Dendritic cell treated with granulocyte-macrophage colony-stimulating factor and Interleukin-4, amounts not matched to agents 40 ng/mL and 50 ng/mL, for 4 days (primary cell): Measurements from ENCODE around the gene DOCK9.
"Not testable (repeated sequence)": the region's sequence is repeated elsewhere in the genome, so short reads cannot be mapped to it uniquely, and the experiment has no call there.

ENCODE experiments used
- H3K27ac Mint-ChIP-seq: one replicate; pipeline ENCODE4 v1.8.0; 2022; ENCODE audit warnings: mild to moderate bottlenecking, mixed read lengths
- H3K27me3 Mint-ChIP-seq: one replicate; pipeline ENCODE4 v1.8.0; 2022; ENCODE audit warnings: mild to moderate bottlenecking, mixed read lengths
- H3K36me3 Mint-ChIP-seq: one replicate; pipeline ENCODE4 v1.8.0; 2022; ENCODE audit warnings: low read depth, mixed read lengths
- H3K4me1 Mint-ChIP-seq: one replicate; pipeline ENCODE4 v1.8.0; 2022; ENCODE audit warnings: low read depth, mixed read lengths
- H3K4me3 Mint-ChIP-seq: one replicate; pipeline ENCODE4 v1.8.0; 2022; ENCODE audit warnings: mild to moderate bottlenecking, moderate library complexity, mixed read lengths
- H3K9me3 Mint-ChIP-seq: one replicate; pipeline ENCODE4 v1.8.0; 2022; ENCODE audit warnings: mixed read lengths
- intact Hi-C: fragments of 100-400 bp; cut with micrococcal nuclease; formaldehyde crosslinking; loops from one replicate; pipeline ENCODE4 v1.15.0; 2022

Gene DOCK9

DNA sequence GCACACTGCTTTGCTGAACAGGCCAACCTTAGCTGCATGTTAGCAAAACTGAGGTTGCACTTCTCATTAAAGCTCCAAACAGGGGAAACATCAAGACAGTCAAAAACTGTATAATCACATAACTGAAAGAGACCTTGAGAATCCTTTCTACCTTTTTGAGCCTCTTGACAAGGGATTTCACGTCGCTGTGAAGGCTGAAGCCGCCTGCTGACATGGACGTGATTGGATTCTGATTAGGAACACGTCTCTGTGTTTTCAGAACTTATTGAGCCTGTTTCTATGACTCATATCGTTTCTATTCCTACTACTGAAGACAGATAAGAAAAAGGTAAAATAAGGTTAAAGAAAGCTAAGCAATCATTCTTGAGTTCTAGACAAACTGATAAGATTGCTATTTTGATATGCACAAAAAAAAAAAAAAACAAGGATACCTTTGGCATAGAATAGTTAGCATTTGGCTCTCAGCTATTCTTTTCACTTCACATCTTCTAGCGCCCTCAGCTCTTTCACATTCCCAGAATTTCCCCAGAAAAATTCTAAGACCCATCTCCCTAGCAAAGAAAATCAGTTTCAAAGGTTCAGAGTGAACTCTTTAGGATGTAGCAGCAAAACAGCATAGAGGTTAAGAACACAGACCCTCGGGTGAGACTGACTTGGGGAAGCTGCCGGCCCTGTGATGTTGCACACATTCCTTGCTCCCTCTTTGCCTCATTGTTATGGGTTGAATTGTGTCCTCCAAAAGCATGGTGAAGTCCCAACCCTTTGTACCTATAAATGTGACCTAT, 81.6 kb downstream of the DOCK9 start:
- intact Hi-C loops: no loop called here
- H3K4me1 Mint-ChIP-seq: no peaks in the 10 kb centered on the region
- no peak overlapping the region for H3K27ac Mint-ChIP-seq
- no peak overlapping the region for H3K4me3 Mint-ChIP-seq
- no peaks in the 10 kb centered on the region for H3K36me3 Mint-ChIP-seq
- H3K27me3 Mint-ChIP-seq: peaks cover 20% of the 10 kb centered on the region
- no peaks in the 10 kb centered on the region for H3K9me3 Mint-ChIP-seq

- H3K27ac Mint-ChIP-seq, H3K9me3 Mint-ChIP-seq, H3K36me3 Mint-ChIP-seq, H3K4me1 Mint-ChIP-seq, H3K4me3 Mint-ChIP-seq, intact Hi-C loops: not testable (repeated sequence)
- peaks cover 23% of the 10 kb centered on the region for H3K27me3 Mint-ChIP-seq
These were observed 83.0 kb downstream of the DOCK9 start for GRCh38 chr13:98894814-98895213.

DNA sequence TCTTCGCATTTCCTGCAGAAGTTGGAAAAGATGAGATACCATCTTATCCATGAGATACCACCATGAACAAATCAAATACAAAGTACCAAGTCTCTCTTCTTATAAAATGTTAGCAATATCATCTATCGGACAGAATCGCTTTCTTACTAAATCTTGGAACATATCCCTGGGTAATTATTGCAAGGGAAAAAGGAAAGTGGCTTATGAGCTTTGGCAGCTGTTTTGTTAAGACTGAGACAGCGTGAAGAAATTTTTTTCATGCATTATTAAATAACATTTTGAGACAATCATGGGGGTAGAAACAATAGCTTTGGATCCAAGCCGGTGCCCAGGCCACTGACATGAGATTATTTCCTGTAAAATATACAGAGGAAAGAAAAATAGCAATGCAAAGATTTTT, 84.5 kb downstream of the DOCK9 start:
- H3K4me1 Mint-ChIP-seq: no peaks in the 10 kb centered on the region
- H3K36me3 Mint-ChIP-seq: no peaks in the 10 kb centered on the region
- H3K27ac Mint-ChIP-seq: no peak overlapping the region
- H3K4me3 Mint-ChIP-seq: no peak overlapping the region
- no peaks in the 10 kb centered on the region for H3K9me3 Mint-ChIP-seq
- intact Hi-C loops: no loop called here
- peaks cover 27% of the 10 kb centered on the region for H3K27me3 Mint-ChIP-seq

- Mint-ChIP-seq H3K27me3 (peaks cover 27% of the 10 kb centered on the region), H3K27ac (no peak overlapping the region), H3K4me3 (no peak overlapping the region), H3K9me3 (no peaks in the 10 kb centered on the region), H3K36me3 (no peaks in the 10 kb centered on the region), H3K4me1 (no peaks in the 10 kb centered on the region)
- intact Hi-C loops: no loop called here
These were observed 85.0 kb downstream of the DOCK9 start for GRCh38 chr13:98892821-98893220.

- H3K27me3 Mint-ChIP-seq: peaks cover 28% of the 10 kb centered on the region
- no peaks in the 10 kb centered on the region for H3K36me3 Mint-ChIP-seq
- H3K27ac Mint-ChIP-seq: no peak overlapping the region
- intact Hi-C loops: no loop called here
- no peak overlapping the region for H3K4me3 Mint-ChIP-seq
- H3K9me3 Mint-ChIP-seq: no peaks in the 10 kb centered on the region
- no peaks in the 10 kb centered on the region for H3K4me1 Mint-ChIP-seq
These were observed 85.8 kb downstream of the DOCK9 start for GRCh38 chr13:98892077-98892476.

GRCh38 chr13:98890925-98891324, 86.9 kb downstream of the DOCK9 start:
- H3K9me3 Mint-ChIP-seq: no peaks in the 10 kb centered on the region
- H3K36me3 Mint-ChIP-seq: no peaks in the 10 kb centered on the region
- intact Hi-C loops: no loop called here
- no peaks in the 10 kb centered on the region for H3K4me1 Mint-ChIP-seq
- H3K27me3 Mint-ChIP-seq: peaks cover 28% of the 10 kb centered on the region
- H3K27ac Mint-ChIP-seq: no peak overlapping the region
- no peak overlapping the region for H3K4me3 Mint-ChIP-seq

DNA sequence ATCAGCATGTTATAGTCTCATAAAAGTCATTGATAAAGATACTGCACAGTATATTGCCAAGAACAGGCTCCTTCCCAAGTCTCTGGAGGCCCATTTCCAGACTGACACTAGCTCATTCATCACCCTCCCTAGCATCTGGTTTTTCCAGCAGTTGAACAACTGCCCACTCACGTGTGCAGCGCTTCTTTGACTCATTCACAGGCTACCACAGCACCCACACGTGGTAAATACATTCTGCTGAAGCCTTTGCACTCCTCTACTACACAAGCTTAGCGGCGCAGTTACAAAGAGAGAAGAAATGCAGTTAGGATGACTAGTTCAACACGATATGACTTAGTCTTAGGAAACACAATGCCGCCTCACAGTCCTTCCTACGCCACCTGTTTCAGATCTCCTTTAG, 87.7 kb downstream of the DOCK9 start:
- no peaks in the 10 kb centered on the region for H3K36me3 Mint-ChIP-seq
- H3K4me3 Mint-ChIP-seq: no peak overlapping the region
- no peak overlapping the region for H3K27ac Mint-ChIP-seq
- intact Hi-C loops: no loop called here
- peaks cover 26% of the 10 kb centered on the region for H3K27me3 Mint-ChIP-seq
- no peaks in the 10 kb centered on the region for H3K9me3 Mint-ChIP-seq
- no peaks in the 10 kb centered on the region for H3K4me1 Mint-ChIP-seq

DNA sequence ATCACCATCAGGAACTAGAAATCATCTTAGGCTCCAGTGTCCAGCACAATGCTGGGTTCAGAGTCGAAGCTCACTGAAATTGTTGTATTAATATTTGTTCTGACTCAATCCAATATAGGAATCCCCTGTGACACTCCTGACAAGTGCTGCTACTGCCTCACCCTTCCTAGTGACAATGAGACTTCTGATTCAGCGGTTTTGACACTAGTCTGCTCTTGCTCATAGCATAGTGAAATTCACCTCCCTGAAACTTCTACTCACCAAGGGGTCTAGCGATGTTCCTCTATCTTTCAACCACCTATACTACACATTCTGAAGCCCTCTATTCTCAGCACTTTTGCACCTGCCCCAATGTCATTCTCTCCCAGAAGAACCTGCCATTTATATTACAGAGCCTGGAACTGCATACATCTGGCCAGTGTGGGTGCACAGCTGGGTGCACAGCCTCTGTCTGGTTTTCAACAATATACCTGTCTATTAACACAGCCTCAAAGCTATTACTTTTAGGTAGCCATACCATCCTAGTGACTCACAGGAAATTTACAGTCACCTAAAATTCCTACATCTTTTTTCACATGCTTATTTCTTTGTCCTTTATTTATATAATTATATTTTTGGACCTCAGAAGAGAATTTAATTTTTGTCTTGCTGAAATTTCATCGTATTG, 88.3 kb downstream of the DOCK9 start:
- Mint-ChIP-seq H3K4me1 (no peaks in the 10 kb centered on the region), H3K9me3 (no peaks in the 10 kb centered on the region), H3K27me3 (peaks cover 26% of the 10 kb centered on the region), H3K36me3 (no peaks in the 10 kb centered on the region), H3K27ac (no peak overlapping the region), H3K4me3 (no peak overlapping the region)
- intact Hi-C loops: no loop called here

GRCh38 chr13:98888890-98889279, 89.0 kb downstream of the DOCK9 start:
- H3K4me1 Mint-ChIP-seq: no peaks in the 10 kb centered on the region
- H3K27me3 Mint-ChIP-seq: peaks cover 25% of the 10 kb centered on the region
- no peak overlapping the region for H3K4me3 Mint-ChIP-seq
- H3K27ac Mint-ChIP-seq: no peak overlapping the region
- H3K9me3 Mint-ChIP-seq: no peaks in the 10 kb centered on the region
- H3K36me3 Mint-ChIP-seq: no peaks in the 10 kb centered on the region
- intact Hi-C loops: no loop called here

DNA sequence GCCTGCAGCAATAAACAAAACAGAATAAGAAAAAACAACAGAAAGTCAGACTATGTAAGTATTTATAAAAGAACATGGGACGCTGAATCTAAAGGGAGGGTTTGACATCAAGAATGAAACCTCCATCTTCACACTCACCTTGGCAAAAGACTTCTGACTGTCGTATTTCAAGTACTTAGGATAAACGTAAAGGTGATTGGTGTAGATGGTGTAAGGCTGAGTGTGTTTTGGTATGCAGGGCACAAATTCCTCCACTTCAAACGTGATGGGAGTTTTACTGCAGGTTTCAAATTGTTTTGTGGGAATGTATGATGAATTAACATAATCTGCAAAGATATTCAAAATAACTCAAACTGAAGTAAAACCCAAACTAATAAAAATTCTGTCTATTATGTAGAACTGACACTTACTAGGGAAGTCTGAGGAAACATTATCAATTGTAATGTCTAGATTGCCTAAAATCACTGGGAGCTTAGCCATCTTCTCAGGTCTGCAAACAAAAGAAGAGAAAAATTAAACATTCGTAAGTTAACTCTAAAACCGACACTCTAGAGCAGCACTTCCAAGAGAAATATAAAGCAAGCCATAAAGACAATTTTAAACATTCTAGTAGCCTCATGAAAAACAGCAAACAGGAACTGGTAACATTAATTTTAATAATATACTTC, 89.5 kb downstream of the DOCK9 start:
- Mint-ChIP-seq H3K9me3 (no peaks in the 10 kb centered on the region), H3K4me3 (no peak overlapping the region), H3K36me3 (no peaks in the 10 kb centered on the region), H3K4me1 (no peaks in the 10 kb centered on the region), H3K27ac (no peak overlapping the region), H3K27me3 (peaks cover 23% of the 10 kb centered on the region)
- intact Hi-C loops: no loop called here

- intact Hi-C loops: no loop called here
- Mint-ChIP-seq H3K4me3 (no peak overlapping the region), H3K27me3 (peaks cover 18% of the 10 kb centered on the region), H3K27ac (no peak overlapping the region), H3K36me3 (no peaks in the 10 kb centered on the region), H3K4me1 (no peaks in the 10 kb centered on the region), H3K9me3 (no peaks in the 10 kb centered on the region)
These were observed 91.2 kb downstream of the DOCK9 start for GRCh38 chr13:98886587-98887230.

GRCh38 chr13:98885600-98885999, 92.3 kb downstream of the DOCK9 start:
- Mint-ChIP-seq H3K27ac (no peak overlapping the region), H3K36me3 (no peaks in the 10 kb centered on the region), H3K4me1 (no peaks in the 10 kb centered on the region), H3K27me3 (peaks cover 12% of the 10 kb centered on the region), H3K9me3 (no peaks in the 10 kb centered on the region), H3K4me3 (no peak overlapping the region)
- intact Hi-C loops: no loop called here

- no peak overlapping the region for H3K4me3 Mint-ChIP-seq
- no peaks in the 10 kb centered on the region for H3K4me1 Mint-ChIP-seq
- H3K9me3 Mint-ChIP-seq: no peaks in the 10 kb centered on the region
- H3K27ac Mint-ChIP-seq: no peak overlapping the region
- peaks cover 9% of the 10 kb centered on the region for H3K27me3 Mint-ChIP-seq
- H3K36me3 Mint-ChIP-seq: no peaks in the 10 kb centered on the region
- intact Hi-C loops: no loop called here
These were observed 93.9 kb downstream of the DOCK9 start for GRCh38 chr13:98883998-98884397.

- H3K4me3 Mint-ChIP-seq: no peak overlapping the region
- H3K9me3 Mint-ChIP-seq: no peaks in the 10 kb centered on the region
- H3K27ac Mint-ChIP-seq: no peak overlapping the region
- no peaks in the 10 kb centered on the region for H3K36me3 Mint-ChIP-seq
- no peaks in the 10 kb centered on the region for H3K4me1 Mint-ChIP-seq
- peaks cover 6% of the 10 kb centered on the region for H3K27me3 Mint-ChIP-seq
- intact Hi-C loops: no loop called here
These were observed 96.5 kb downstream of the DOCK9 start for GRCh38 chr13:98881390-98881789.
